ENCODE data around the gene REV3L.
"Not testable (repeated sequence)": the region's sequence is repeated elsewhere in the genome, so short reads cannot be mapped to it uniquely, and the experiment has no call there.

The REV3L gene

DNA sequence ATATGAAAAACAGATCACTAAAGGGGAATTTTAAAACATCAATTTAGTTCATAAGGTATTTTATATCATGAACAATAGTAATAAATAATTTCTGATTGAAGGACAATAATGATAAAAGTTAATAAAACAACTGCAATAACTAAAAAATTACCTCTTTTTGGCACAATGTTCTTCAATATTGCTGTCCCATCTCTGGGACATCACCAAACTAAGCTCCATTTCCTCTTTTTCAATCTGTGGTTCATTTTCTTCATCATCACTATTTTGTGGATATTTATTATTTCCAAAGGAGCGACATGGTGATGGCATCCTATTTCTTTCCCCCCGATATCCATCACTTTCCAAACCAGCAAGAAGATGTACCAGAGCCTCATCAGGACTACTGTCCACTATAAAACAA lies 103.2 kb downstream of the REV3L start:
- no peak for DNase-seq (ENCODE audit: low read depth in 1 of 2, low spot score in 1 of 2)

DNA sequence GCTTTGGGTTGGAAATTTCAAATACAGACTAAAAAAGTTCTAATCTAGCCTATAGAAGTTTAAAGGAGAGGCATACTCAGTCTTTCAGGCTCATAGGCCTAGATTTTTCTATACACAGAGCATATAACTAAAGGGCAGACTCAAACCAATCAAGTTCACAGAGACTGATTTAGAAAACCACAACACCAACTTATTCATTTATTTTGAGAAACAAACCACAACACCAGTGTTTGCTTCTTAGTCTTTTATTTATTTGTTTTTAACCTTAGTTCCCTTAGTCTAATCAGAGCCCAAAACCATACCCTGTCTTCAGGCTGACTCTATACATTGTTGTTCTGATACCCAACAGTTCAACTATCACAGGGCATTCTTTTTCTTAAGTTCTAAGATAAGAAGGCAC lies 103.7 kb downstream of the REV3L start:
- DNase-seq (ENCODE audit: low read depth in 1 of 2, low spot score in 1 of 2) = no peak

DNA sequence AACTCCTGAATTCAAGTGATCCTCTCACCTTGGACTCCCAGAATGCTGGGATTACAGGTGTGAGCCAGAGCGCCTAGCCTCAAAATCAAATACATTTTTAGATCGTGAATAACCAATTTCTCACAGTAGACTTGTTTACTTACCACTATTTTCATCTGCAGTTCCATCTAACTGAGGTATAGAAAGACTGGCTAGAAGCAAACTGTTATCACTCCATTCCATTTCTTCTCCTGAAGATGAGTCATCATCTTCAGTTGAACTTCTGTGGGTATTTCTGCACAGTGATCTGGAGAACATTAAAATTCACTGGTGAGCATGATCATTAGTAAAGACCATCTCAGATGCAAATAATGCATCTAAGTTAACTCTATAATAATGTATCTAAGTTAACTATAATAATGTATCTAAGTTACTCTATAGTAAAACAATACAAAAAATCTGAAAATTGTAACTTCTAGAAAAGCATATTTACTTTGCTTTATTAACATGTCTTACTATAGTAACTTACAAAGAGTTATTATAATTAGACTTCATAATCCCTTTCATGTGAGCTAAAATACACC lies 105.4 kb downstream of the REV3L start:
- no peak for DNase-seq (ENCODE audit: low read depth in 1 of 2, low spot score in 1 of 2)

DNA sequence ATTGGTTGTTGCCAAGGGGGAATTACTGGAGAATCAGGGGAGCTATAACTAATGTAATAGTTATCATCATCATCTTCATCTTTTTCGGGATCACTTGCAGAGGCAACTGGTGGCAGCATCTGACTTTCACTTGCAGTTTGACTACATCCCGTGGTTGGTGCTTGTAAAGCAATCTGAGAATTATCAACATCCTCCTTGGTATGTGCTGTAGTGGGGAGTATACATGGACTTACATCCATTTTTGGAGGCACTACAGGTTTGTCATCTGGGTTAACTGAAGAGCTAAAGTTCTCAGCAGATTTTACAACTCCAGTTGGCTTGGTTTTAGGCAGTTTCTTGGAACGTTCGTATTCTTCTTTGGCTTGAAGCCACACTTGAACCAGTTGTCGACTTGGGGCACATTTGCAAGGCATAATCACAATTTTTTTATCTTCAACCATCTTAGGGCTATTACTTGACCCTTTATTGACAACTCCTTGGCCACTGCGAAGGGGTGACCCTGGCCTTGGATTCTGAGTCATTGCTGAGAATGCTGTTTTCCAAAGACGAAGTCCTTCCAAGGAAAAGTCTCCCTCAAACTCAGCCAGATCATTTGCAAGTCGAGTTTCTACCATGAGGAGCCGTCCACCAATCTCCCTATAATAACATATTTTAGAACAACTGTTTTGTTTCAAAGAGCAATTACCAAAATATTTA lies 115.5 kb downstream of the REV3L start:
- DNase-seq (ENCODE audit: low read depth in 1 of 2, low spot score in 1 of 2) = no peak

DNA sequence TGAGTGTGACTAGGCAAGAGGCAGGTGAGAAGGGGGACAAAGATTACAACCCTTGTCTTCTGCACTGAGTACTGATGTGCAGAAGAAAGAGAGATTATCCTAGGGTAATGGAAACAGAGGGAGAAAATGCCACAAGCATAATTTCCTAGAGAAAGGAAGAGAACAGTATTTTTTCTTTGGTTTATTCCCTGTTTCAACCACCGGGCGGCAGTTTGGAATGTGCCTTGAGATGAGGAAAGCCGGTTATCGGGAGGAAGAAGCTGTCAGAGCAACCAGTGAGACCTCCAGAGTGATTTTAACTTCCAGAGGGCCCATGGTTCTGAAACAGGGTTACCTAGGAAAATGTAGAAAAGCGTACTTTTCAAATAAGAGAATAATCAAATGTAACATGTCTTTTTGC lies 121.4 kb downstream of the REV3L start:
- no peak for DNase-seq (ENCODE audit: low read depth in 1 of 2, low spot score in 1 of 2)

DNA sequence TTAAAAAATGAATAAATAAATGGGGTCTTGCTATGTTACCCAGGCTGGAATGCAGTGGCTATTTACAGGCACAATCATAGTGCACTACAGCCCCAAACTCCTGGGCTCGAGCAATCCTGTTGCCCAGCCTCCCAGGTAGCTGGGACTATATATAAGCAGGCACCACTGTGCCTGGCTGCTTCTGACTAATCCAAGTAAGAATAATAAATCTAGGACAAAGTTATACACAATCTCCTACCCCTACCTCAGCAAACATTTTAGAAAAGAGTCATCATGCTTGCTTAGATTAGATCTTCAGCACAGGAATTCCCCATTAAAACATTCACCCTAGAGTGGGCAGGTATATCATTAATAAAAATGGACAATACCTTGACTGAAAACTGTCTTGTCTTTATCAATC lies 124.6 kb downstream of the REV3L start:
- no peak for DNase-seq (ENCODE audit: low read depth in 1 of 2, low spot score in 1 of 2)

DNA sequence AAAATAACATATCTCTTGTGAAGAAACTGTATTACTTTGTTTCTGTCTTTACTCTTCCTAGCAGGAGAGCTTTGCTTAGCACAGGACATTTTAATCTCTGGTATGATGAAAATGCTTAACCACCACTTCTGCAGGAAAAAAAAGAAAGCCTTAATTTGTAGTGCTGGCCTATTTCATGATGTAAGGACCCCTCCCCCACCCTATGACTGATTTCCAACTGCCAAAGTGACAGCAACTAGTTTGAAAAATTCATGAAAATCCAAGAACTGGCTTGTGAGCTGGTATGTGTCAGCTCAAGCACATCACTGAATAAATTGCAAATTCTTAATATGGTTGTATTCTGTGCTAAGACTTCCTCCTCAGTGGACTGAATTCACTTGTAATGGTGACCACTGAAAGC lies 125.3 kb downstream of the REV3L start:
- DNase-seq (ENCODE audit: low read depth in 1 of 2, low spot score in 1 of 2) = no peak

DNA sequence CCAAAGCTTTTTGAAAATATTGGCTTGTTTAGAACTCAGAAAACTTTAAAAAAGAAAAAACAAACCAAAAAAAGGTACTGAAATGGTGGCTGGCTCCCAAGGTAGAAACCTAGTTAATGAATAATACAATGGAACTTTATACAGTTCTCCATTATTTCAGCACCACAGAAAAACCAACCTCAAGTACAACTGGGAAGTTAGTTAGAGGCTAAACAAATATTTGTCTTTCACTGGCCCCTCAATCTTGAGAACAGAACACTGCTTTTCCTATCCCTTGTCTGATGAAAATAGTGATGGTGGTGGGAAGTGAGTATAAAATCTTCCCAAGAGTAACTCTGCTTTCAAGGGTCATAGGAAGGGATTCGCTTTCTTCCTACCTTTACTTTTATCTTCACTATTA lies 126.5 kb downstream of the REV3L start:
- DNase-seq (ENCODE audit: low read depth in 1 of 2, low spot score in 1 of 2) = no peak

DNA sequence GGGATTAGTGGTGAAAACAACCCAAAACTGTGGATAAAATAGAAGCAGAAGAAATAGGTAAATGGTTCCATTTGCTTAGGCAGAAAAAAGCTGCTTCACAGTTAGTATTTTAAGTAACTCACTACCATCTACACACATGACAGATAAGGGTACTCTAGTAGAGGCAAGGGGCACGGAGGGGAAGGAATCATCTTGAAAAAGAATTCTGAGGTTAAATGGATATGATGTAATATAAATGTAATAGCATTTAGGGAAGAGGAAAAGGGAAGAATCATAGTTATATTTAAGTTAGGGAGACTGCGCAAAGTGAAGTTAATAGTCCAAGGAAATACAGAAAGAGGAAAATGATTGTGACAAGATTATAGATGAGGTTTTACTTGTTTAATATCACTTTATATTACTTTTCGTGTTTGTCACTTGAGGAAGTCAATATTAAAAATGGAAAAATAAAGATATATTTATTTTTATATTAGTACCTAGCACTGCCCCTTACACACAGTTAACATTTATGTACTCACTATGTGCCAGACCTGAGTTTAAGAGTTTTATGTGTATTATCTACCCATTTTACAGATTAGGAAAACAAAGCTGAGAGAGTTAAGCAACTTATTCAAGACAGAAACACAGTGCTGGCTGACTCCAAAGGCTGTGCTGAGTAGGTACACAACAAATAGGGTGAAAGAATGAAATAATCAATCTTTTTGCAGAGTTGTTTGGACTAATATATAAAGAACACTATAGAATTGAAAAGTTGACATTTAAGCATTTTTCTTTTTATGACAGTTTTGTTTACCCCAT lies 128.1 kb downstream of the REV3L start:
- DNase-seq (ENCODE audit: low read depth in 1 of 2, low spot score in 1 of 2) = no peak

DNA sequence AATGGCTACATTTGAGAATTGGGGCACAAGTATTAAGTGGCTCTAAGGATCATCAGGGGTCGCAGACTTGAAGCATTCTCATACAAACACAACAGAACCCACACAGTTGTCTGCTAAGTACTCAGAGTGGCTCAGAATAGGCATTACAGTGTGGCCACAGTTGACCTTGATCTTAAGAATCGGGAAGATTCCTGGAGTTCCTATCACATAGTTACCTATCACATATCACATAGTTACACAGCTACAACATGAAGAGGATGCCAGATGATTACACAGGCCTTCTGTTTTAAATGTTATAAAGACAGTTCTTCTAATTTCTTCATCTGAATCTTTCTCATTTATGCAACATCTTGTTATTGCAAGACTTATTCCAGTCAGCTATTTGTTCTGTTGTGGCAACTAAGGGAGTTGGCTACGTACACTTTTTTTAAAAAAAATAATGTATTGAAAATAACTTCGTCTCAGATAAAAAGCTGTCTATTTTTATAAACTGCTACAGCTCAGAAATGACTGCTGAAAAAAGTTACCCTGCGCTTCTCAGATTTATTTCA lies 129.0 kb downstream of the REV3L start:
- no peak for DNase-seq (ENCODE audit: low read depth in 1 of 2, low spot score in 1 of 2)

DNA sequence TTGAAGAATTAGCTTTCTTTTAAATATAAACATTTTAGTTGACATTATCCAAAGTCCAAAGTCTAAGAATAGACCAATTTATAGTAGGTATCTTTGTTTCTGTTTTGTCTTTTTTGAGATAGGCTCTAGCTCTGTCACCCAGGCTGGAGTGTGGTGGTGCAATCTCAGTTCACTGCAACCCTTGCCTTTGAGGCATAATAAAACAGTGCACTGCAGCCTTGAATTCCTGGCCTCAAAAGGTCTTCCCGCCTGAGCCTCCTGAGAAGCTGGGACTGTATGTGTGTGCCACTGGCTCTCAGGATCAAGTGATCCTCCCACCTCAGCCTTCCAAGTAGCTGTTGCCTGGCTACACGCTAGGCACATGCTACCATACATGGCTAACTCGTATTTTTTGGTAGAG lies 135.4 kb downstream of the REV3L start:
- no peak for DNase-seq (ENCODE audit: low read depth in 1 of 2, low spot score in 1 of 2)

DNA sequence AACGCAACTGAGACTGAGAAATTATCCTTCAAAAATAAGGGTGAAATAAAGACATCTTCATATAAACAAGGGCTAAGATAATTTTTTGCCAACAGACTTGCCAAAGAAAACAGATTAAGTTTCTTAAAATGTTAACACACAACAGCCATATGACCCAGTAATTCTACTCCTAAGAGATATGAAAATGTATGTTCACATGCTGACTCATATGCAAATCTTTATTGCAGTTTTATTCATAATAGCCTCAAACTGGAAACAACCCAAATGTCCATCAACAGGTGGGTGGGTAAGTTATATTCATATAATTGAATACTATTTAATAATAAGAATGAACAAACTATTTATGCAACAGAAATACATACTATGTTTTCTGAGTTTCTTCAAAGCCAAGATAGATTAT lies 140.1 kb downstream of the REV3L start:
- no peak for DNase-seq (ENCODE audit: low read depth in 1 of 2, low spot score in 1 of 2)

DNA sequence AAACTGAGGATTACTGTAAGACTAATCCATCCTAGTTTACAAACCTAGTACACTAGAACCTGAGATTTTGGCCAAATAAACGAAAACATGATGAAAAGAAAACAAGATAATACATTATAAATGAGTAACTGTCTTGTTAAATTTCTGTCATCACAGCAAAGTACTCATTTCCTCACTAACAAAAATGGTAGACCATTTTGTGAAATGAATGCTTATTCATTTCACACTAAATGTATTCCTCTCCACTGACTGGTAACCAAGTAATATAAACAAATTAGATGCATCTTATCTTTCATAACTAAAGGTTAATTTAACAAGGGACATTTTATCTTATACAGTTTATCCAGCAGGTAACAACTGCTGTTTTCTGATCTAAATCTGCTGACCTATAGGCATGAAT lies 143.7 kb downstream of the REV3L start:
- DNase-seq (ENCODE audit: low read depth in 1 of 2, low spot score in 1 of 2) = no peak

DNA sequence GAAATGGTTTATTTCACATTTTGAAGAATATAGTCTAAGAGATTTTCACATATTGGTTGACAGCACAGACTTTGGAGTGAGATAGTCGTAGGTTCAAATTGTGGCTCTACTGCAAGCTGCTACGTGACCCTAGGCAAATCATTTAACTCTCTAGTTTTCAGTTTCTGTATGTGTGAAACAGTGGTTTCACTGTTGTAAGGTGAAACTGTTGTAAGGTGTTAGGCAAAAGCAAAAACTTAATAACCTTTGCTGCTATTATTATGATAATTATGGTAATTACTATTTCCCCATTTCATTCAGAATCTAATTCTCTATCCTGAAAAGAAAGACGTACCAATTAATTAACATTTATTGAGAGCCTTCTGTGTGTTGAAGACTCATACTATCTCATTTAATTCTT lies 144.2 kb downstream of the REV3L start:
- no peak for DNase-seq (ENCODE audit: low read depth in 1 of 2, low spot score in 1 of 2)

DNA sequence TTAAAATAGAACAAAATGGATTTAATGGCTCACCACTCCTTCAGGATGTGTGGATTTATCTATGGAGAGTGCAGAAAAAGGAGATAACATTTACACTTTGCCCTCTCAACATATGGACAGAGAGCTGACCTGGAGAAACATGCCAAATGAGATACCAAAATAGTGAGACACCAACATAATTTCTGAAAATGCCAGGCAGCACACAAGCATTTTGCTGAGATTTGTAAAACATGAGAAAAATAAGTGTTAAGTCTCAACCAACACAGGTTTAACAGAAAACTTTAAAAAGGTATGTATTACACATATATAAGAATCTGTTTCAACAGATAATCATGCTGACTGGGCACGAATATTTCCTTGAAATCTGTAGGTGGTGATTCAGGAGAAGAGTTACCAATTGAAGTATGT lies 145.2 kb downstream of the REV3L start:
- DNase-seq (ENCODE audit: low read depth in 1 of 2, low spot score in 1 of 2) = no peak

DNA sequence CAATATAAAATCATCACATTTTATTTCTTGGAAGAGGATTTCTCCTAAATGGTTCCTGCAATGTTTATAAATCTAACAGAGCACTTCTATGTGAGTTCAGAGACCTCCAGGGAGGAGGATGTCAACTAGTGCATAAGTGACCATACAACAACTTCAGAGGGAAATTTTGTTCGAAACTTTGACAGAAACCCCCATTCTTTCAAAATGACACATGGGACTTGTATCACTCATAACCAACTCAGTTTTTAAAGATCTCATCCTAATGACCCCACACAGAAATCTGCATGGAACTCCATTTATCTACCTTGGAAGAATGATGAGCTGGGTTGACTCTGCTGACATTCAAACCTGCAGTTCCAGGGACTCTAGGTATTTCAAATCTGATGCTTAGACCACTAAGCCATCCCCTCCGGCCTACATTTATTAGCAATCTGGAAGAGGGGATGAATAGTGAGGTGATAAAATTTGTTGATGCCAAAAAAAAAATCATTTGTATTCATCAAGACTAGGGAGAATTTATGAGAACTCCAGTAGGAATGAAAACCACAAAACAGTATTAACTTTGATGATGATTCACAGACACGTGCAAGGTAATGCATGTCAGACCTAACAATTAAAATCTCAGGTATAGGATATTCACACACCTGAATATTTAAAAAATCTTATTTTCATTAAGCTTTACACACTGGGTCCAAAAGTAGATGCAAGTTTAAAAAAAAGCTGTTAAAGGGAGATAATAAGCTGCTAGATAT lies 153.0 kb downstream of the REV3L start:
- no peak for DNase-seq (ENCODE audit: low read depth in 1 of 2, low spot score in 1 of 2)

DNA sequence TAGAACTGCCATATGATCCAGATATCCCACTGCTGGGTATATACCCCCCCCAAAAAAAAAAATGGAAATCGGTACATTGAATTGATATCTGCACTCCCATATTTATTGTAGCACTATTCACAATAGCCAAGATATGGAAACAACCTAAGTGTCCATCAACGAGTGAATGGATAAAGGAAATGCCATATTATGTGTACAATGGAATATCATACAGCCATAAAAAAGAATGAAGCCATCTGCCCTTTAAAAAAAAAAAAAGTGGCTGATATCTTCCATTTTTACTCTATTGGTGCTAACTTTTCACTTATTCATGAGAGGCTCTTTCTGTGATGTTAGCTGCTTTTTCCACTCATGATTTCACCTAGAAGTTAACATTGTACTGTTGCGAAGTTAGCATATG lies 156.5 kb downstream of the REV3L start:
- no peak for DNase-seq (ENCODE audit: low read depth in 1 of 2, low spot score in 1 of 2)

DNA sequence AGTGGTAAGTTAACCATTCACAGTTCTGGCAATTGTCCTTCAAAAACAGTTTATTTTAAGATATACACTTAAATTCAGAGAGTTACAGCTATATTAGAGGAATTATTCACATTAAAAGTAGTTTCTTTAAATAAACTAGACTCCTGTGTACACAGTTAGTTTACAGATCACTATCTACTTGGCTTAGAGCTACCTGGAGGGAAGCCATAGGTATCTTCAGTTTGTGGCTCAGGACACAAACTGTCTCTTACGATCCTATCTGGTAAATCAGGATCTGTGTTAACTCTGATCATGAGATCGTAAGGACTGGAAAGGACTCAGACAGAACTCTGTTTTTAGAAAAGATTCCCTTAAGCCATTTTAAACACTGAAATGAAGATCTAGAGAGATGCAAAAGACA lies 160.9 kb downstream of the REV3L start:
- DNase-seq (ENCODE audit: low read depth in 1 of 2, low spot score in 1 of 2) = no peak

DNA sequence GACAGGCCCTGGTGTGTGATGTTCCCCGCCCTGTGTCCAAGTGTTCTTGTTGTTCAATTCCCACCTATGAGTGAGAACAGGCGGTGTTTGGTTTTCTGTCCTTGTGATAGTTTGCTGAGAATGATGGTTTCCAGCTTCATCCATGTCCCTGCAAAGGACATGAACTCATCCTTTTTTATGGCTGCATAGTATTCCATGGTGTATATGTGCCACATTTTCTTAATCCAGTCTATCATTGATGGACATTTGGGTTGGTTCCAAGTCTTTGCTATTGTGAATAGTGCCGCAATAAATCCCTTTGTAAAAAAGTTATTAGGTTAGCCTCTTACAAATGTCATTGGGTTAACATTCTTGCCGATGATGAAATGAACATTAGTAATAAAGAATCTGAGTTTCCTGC lies 175.1 kb downstream of the REV3L start:
- DNase-seq (ENCODE audit: low read depth in 1 of 2, low spot score in 1 of 2) = not testable (repeated sequence)

DNA sequence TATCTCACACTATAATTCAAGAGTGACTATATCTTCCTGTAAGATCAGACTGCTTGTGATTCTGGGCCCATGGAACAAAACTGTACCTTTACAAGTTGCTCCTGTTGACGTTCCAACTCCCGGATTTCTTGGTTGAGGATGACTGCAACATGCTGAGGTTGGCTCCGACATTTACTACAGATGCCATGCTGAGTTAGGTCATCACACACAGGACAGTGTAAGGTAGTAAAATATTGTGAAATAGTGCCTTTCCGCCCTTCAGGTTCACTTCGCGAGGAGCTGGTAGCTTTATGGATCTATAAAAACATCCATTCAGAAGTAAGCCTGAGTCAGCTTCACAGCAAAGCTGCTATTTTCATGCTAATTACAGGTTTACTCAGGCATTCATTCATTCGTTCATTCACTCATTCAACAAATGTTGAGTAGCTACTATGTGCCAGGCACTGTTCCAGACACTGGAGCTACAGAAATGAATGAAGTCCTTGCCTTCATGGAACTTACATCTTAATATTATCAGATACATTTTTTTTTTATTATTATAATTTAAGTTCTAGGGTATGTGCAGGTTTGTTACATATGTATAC lies 175.7 kb downstream of the REV3L start:
- DNase-seq (ENCODE audit: low read depth in 1 of 2, low spot score in 1 of 2) = no peak
